ENCODE measurements around the gene HCFC1. TPM values are rescaled to one million over a fixed set of nuclear protein-coding genes. Genes with fewer than 3 reads are reported as not detected.

HCFC1 gene
- polyA plus RNA-seq, 1 of the 3 experiments (the other 2 are of a cell fraction) = 9.5 TPM

DNA sequence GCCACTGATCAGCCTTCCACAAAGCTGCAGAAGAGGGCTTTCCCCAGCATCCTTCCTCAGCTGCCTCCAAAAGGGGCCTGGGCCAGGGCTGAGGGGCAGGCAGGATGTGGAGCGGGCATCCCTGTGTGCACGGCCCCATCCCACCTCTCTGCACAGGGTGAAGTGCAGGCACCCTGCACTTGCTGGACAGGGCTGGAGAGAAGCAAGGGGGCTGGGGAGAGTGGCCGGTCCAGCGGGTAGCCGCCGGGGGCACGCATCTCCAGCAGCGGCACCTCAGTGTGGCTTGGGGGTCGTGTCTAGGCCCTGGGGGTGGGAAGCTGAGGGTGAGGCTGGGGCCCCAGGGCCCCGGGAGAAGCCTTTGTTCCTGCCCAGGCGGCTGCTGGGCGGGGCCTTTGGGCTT, 64.2 kb downstream of the HCFC1 start:
- Histone ChIP-seq H3K9me3 (no peaks in the 10 kb centered on the region), H3K36me3 (replicated peaks in 1 of 2; ENCODE audit: control insufficient read depth in 1 of 2, insufficient read depth in 2 of 2, low read length in 1 of 2) (no peaks in the 10 kb centered on the region), H2AFZ (ENCODE audit: low read depth) (no peak overlapping the region), H4K20me1 (ENCODE audit: insufficient read depth) (no peaks in the 10 kb centered on the region; the same call in 1 of the 2 replicates), H3F3A (replicated peaks; ENCODE audit: insufficient read depth) (no peaks in the 10 kb centered on the region), H3K79me2 (ENCODE audit: insufficient read depth) (no peaks in the 10 kb centered on the region), H3K4me3 (ENCODE audit: low read depth in 2 of 2, low read length in 1 of 2) (no peak overlapping the region), H3K4me2 (no peak overlapping the region), H3K27ac (ENCODE audit: low read depth in 2 of 2, low read length in 1 of 2) (no peak overlapping the region), H3K9ac (no peak overlapping the region), H3K27me3 (ENCODE audit: insufficient read depth) (peaks cover 56% of the 10 kb centered on the region), H3K9me2 (no peaks in the 10 kb centered on the region), H3K4me1 (ENCODE audit: control insufficient read depth in 1 of 2, insufficient read depth in 2 of 2, low read depth in 1 of 2, low read length in 1 of 2) (peaks cover 0 to 22% of the 10 kb centered on the region in 2 experiments; a peak in 1 of 4 replicates)
- CTCF ChIA-PET = interaction anchor here (0.7 to 9.3 kb wide), 5 partner anchors 12 to 46 kb away, joined by 3 to 130 read pairs (median 3); partner anchors contain the start of gene ARHGAP4
- POLR2A ChIA-PET = interaction anchor here (0.9 to 1.8 kb wide), 2 partner anchors 15 to 34 kb away, joined by 3 to 5 read pairs; no protein-coding TSS in a partner anchor
- no peak for TF ChIP-seq FOSL2 (IDR thresholded peaks at IDR 0.05; ENCODE audit: borderline replicate concordance, low read depth)
- no peak for TF ChIP-seq JUND (IDR thresholded peaks at IDR 0.05)
- no peak for TF ChIP-seq ZBTB33 (IDR thresholded peaks at IDR 0.05; ENCODE audit: borderline replicate concordance, low read depth)
- no peak for TF ChIP-seq USF2 (IDR thresholded peaks at IDR 0.05; ENCODE audit: borderline replicate concordance, low read depth, low read length)
- no peak for TF ChIP-seq GATA2 (CRISPR knock-in tag; IDR thresholded peaks at IDR 0.05)
- WGBS (ENCODE audit: low lambda C conversion rate) = 66% methylated on average over 8 of the region's 12 CpGs
- no peak for DNase-seq

- Histone ChIP-seq H3F3A (replicated peaks; ENCODE audit: insufficient read depth) (no peaks in the 10 kb centered on the region), H3K9me2 (no peaks in the 10 kb centered on the region), H3K36me3 (replicated peaks in 1 of 2; ENCODE audit: control insufficient read depth in 1 of 2, insufficient read depth in 2 of 2, low read length in 1 of 2) (no peaks in the 10 kb centered on the region), H3K9me3 (no peaks in the 10 kb centered on the region), H3K79me2 (ENCODE audit: insufficient read depth) (no peaks in the 10 kb centered on the region), H3K27me3 (ENCODE audit: insufficient read depth) (peaks cover 48% of the 10 kb centered on the region), H3K4me1 (ENCODE audit: control insufficient read depth in 1 of 2, insufficient read depth in 2 of 2, low read depth in 1 of 2, low read length in 1 of 2) (peaks cover 0 to 32% of the 10 kb centered on the region in 2 experiments; a peak in 1 of 4 replicates), H2AFZ (ENCODE audit: low read depth) (no peak overlapping the region), H3K9ac (no peak overlapping the region), H4K20me1 (ENCODE audit: insufficient read depth) (no peaks in the 10 kb centered on the region), H3K4me3 (ENCODE audit: low read depth in 2 of 2, low read length in 1 of 2) (no peak overlapping the region), H3K4me2 (no peak overlapping the region), H3K27ac (ENCODE audit: low read depth in 2 of 2, low read length in 1 of 2) (no peak overlapping the region)
- CTCF ChIA-PET = interaction anchor here (0.8 to 9.3 kb wide), 6 partner anchors 11 to 238 kb away, joined by 3 to 130 read pairs (median 3); partner anchors contain the start of gene ARHGAP4
- TF ChIP-seq CHD2 (IDR thresholded peaks at IDR 0.05; ENCODE audit: low read length, partially characterized antibody) (no peak), TAF1 (IDR thresholded peaks at IDR 0.05; ENCODE audit: borderline replicate concordance, low read depth, low read length) (no peak), FOSL2 (IDR thresholded peaks at IDR 0.05; ENCODE audit: borderline replicate concordance, low read depth) (no peak), SIN3A (IDR thresholded peaks at IDR 0.05; ENCODE audit: borderline replicate concordance, low read depth, low read length) (no peak), TCF12 (IDR thresholded peaks at IDR 0.05) (no peak), RCOR1 (IDR thresholded peaks at IDR 0.05; ENCODE audit: low read length) (no peak)
- DNase-seq = no peak
- 44% methylated on average over 17 of the region's 27 CpGs for WGBS (ENCODE audit: low lambda C conversion rate)
- POLR2A ChIA-PET = interaction anchor here (1.8 kb wide), 1 partner anchor 32 kb away, joined by 5 read pairs; no protein-coding TSS in a partner anchor
Measured at GRCh38 chrX:153906126-153906917, 65.3 kb downstream of the HCFC1 start.
